Astrocyte (in vitro differentiated cells and primary cell): Measurements from ENCODE around the gene TMEM40.

ENCODE experiments used
- EZH2 ChIP-seq: IDR thresholded peaks from 2 replicates; pipeline ENCODE4 v1.6.1; 2012; ENCODE audit warnings: mild to moderate bottlenecking, low read length, inconsistent platforms; ENCODE audit not compliant: insufficient read depth
- TF ChIP-seq, protein P1 (sequence below): IDR thresholded peaks from 2 replicates; pipeline ENCODE4 v1.5.1; 2011; ENCODE audit warnings: low read depth, mild to moderate bottlenecking, inconsistent platforms, low read length, moderate library complexity; ENCODE audit not compliant: insufficient read depth

DNA sequence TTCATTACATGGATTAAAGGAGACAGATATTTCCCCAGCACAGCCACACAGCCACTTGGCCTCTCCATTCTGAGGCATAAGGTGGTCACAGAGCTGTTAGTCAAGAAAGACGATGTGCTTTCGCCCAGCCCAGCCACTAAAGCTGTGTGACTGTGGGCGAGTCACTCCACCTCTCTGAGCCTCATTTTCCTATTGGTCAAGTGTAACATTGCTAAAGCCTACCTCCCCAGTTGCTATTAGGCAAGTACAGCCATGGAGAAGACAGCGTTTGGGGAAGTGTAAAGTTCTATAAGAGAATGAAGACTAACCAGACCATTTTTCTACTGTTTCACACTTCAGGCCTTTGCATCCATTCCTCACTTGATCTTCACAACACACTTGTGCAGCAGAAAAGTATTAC is 24.1 kb downstream of the TMEM40 start:
- TF ChIP-seq, protein P1, sequence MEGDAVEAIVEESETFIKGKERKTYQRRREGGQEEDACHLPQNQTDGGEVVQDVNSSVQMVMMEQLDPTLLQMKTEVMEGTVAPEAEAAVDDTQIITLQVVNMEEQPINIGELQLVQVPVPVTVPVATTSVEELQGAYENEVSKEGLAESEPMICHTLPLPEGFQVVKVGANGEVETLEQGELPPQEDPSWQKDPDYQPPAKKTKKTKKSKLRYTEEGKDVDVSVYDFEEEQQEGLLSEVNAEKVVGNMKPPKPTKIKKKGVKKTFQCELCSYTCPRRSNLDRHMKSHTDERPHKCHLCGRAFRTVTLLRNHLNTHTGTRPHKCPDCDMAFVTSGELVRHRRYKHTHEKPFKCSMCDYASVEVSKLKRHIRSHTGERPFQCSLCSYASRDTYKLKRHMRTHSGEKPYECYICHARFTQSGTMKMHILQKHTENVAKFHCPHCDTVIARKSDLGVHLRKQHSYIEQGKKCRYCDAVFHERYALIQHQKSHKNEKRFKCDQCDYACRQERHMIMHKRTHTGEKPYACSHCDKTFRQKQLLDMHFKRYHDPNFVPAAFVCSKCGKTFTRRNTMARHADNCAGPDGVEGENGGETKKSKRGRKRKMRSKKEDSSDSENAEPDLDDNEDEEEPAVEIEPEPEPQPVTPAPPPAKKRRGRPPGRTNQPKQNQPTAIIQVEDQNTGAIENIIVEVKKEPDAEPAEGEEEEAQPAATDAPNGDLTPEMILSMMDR = no peak
- TF ChIP-seq EZH2 = no peak
